A549 (cell line): ENCODE results near the gene ARVCF. TPM values are rescaled to one million over a fixed set of nuclear protein-coding genes. Genes with fewer than 3 reads are reported as not detected.
"Not testable (repeated sequence)": the region's sequence is repeated elsewhere in the genome, so short reads cannot be mapped to it uniquely, and the experiment has no call there.

Experiments
- ATAC-seq, 2 experiments: fragments of 200-7000 bp in 1 of 2; fragments of >200 bp in 1 of 2; cut with Nextera tagmentation in 1 of 2; cut with Tn5 transposase in 1 of 2; 3 replicates each; pipeline versions ENCODE4 v1.8.0 to v1.9.1; 2018 to 2020; ENCODE audit warnings: mild to moderate bottlenecking in 1 of 2, moderate library complexity in 1 of 2
- CTCF ChIA-PET: fragments of 300-600 bp; sonication (Branson Sonifier 250); formaldehyde crosslinking; extraction: SDS; loops from one replicate; lab custom pipeline; 2021; ENCODE audit warnings: antibody characterized with exemption, inconsistent platforms; lab: Yijun Ruan, JAX
- POLR2A ChIA-PET: fragments of 350-600 bp; formaldehyde crosslinking; extraction: SDS; loops from one replicate; lab custom pipeline; 2021; ENCODE audit warnings: antibody characterized with exemption, inconsistent platforms; lab: Yijun Ruan, JAX
- DNase-seq, 2 experiments: peaks; one replicate each; pipeline versions ENCODE4 v3.0.0 to v3.0.0-alpha.2; 2011 to 2016; ENCODE audit warnings: low read depth in 1 of 2, low spot score in 1 of 2
- FAIRE-seq: peaks from 2 replicates; lab custom pipeline; 2011; peaks lifted over from hg19 to GRCh38; lab: Jason Lieb, UNC
- H3K27ac ChIP-seq, 2 experiments: fragments of >200 bp; sonication (Bioruptor Twin); formaldehyde crosslinking; 3 replicates each; pipeline ENCODE4 v1.5.1; 2016 to 2017
- H3K4me1 ChIP-seq: fragments of >200 bp; sonication (Bioruptor Twin); formaldehyde crosslinking; 3 replicates; pipeline ENCODE4 v1.6.1; 2016
- H3K4me2 ChIP-seq: fragments of >200 bp; sonication (Bioruptor Twin); formaldehyde crosslinking; 3 replicates; pipeline ENCODE4 v1.6.1; 2016
- H3K4me3 ChIP-seq: fragments of >200 bp; sonication (Bioruptor Twin); formaldehyde crosslinking; 3 replicates; pipeline ENCODE4 v1.5.1; 2016
- H3K9me3 ChIP-seq: fragments of >200 bp; sonication (Bioruptor Twin); formaldehyde crosslinking; 3 replicates; pipeline ENCODE4 v1.6.1; 2016
- CBX2 ChIP-seq: fragments of 200-600 bp; sonication (generic); IDR thresholded peaks from 2 replicates; pipeline ENCODE4 v1.6.1; 2016; ENCODE audit warnings: low read depth, mild to moderate bottlenecking, borderline replicate concordance
- CEBPB ChIP-seq, 2 experiments: fragments of >200 bp in 1 of 2; sonication (Bioruptor Twin) in 1 of 2; formaldehyde crosslinking in 1 of 2; IDR thresholded peaks; 2 replicates each; pipeline ENCODE4 v1.6.1; 2012 to 2016
- CHD4 ChIP-seq: fragments of 200-600 bp; sonication (generic); IDR thresholded peaks from 2 replicates; pipeline ENCODE4 v1.6.1; 2016; ENCODE audit warnings: antibody characterized with exemption, mild to moderate bottlenecking, borderline replicate concordance
- CTCF ChIP-seq: fragments of >200 bp; sonication (Bioruptor Twin); formaldehyde crosslinking; IDR thresholded peaks from 3 replicates; pipeline ENCODE4 v1.5.1; 2016
- EHMT2 ChIP-seq: fragments of 200-600 bp; sonication (generic); IDR thresholded peaks from 2 replicates; pipeline ENCODE4 v1.6.1; 2016; ENCODE audit warnings: antibody characterized with exemption, low read depth, mild to moderate bottlenecking, moderate library complexity
- ESRRA ChIP-seq: fragments of 150-350 bp; IDR thresholded peaks from 2 replicates; pipeline ENCODE4 v1.6.1; 2014; ENCODE audit warnings: mild to moderate bottlenecking, low read length, borderline replicate concordance
- FOSB ChIP-seq: fragments of 250-450 bp; sonication (Bioruptor Pico); IDR thresholded peaks from 2 replicates; pipeline ENCODE4 v1.5.0; 2020; ENCODE audit warnings: mild to moderate bottlenecking, moderate library complexity
- GATA3 ChIP-seq: IDR thresholded peaks from 2 replicates; pipeline ENCODE4 v1.6.1; 2012; ENCODE audit warnings: borderline replicate concordance
- HDAC2 ChIP-seq: fragments of 200-600 bp; sonication (generic); IDR thresholded peaks from 2 replicates; pipeline ENCODE4 v1.6.1; 2016
- HOXA7 ChIP-seq: fragments of 250-450 bp; sonication (Bioruptor Pico); IDR thresholded peaks from 2 replicates; pipeline ENCODE4 v1.5.0; 2020; ENCODE audit warnings: mild to moderate bottlenecking, moderate library complexity
- HOXB13 ChIP-seq: fragments of 250-450 bp; sonication (Bioruptor Pico); IDR thresholded peaks from 2 replicates; pipeline ENCODE4 v1.5.0; 2020; ENCODE audit warnings: low read depth, mild to moderate bottlenecking, moderate library complexity
- KDM5A ChIP-seq: fragments of 200-600 bp; sonication (generic); IDR thresholded peaks from 2 replicates; pipeline ENCODE4 v1.6.1; 2016; ENCODE audit warnings: antibody characterized with exemption, mild to moderate bottlenecking
- RNF2 ChIP-seq: fragments of 200-600 bp; sonication (generic); IDR thresholded peaks from 2 replicates; pipeline ENCODE4 v1.6.1; 2016; ENCODE audit warnings: low read depth, mild to moderate bottlenecking, antibody characterized with exemption, moderate library complexity, borderline replicate concordance
- SMC3 ChIP-seq: fragments of >200 bp; sonication (Bioruptor Twin); formaldehyde crosslinking; IDR thresholded peaks from 3 replicates; pipeline ENCODE4 v1.6.1; 2018; ENCODE audit warnings: inconsistent platforms
- TP53 ChIP-seq: fragments of 250-450 bp; sonication (Bioruptor Pico); IDR thresholded peaks from 2 replicates; pipeline ENCODE4 v1.5.0; 2021; ENCODE audit warnings: mild to moderate bottlenecking, moderate library complexity
- WGBS: methylation state at CpG from one replicate; pipeline ENCODE4 v1.1.6; 2017; ENCODE audit errors: missing lambda C conversion rate; 5-methylcytosine and 5-hydroxymethylcytosine counted together
- polyA plus RNA-seq, 4 experiments: library from polyadenylated mRNA; depleted of rRNA in 3 of 4; stranded (reverse); fragments of >200 nt; fragmentation: RNase III in 1 of 4; extraction: RNeasy Plus Mini Kit Qiagen cat#74134 plus additional on column Dnase treatment in 1 of 4; gene quantifications; 2 replicates in 3 of 4; 3 replicates in 1 of 4; pipeline ENCODE4 v1.2.3, GENCODE V29; 2011 to 2017
- TF ChIP-seq, protein P1 (sequence below): IDR thresholded peaks from 2 replicates; pipeline ENCODE4 v1.6.1; 2012

ARVCF gene
- polyA plus RNA-seq, 2 of the 4 experiments (the other 2 are of a cell fraction): 0.81 to 2.1 TPM

- CTCF ChIA-PET: interaction anchor here (0.7 to 1.2 kb wide), 4 partner anchors 16 to 207 kb away, joined by 3 to 5 read pairs (median 4); no protein-coding TSS in a partner anchor
Measured at GRCh38 chr22:19937616-19938473, 78.8 kb downstream of the ARVCF start.

DNA sequence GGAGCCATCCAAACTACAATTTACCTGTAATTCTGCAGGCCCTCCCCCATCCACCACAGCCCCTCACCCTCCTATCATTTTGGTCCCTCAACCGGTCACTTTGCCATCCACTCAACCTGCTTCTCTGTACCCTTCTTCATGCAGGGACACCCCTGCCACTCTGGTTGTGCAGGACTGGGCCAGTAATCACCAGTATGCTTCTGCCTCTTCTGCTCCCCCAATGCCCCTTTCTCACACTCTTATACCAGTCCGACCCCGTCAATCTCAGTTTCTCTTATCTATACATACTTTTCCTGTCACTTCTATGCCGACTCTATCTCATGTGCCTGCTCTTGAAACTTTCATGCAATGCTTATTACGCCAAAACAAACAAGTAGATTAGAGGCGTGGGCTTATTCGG is 80.1 kb downstream of the ARVCF start:
- H3K4me3 ChIP-seq: no peak overlapping the region
- no peaks in the 10 kb centered on the region for H3K9me3 ChIP-seq
- no peak for DNase-seq
- no peak overlapping the region for H3K27ac ChIP-seq
- CTCF ChIA-PET: interaction anchor here (1.0 to 1.2 kb wide), 3 partner anchors 11 to 206 kb away, joined by 3 to 5 read pairs (median 4); no protein-coding TSS in a partner anchor
- WGBS: 93% methylated on average over 7 of the region's 7 CpGs
- no peak overlapping the region for H3K4me2 ChIP-seq
- POLR2A ChIA-PET: no interaction called here
- FAIRE-seq: no peak
- no peak for ATAC-seq
- peaks cover 7% of the 10 kb centered on the region for H3K4me1 ChIP-seq
- TF ChIP-seq CHD4 (no peak), HOXA7 (CRISPR knock-in tag) (no peak), CBX2 (no peak), GATA3 (no peak), FOSB (CRISPR knock-in tag) (no peak), HDAC2 (no peak), CEBPB (IDR thresholded peaks at IDR 0.05) (no peak), ESRRA (no peak), RNF2 (no peak), TP53 (CRISPR knock-in tag) (no peak), SMC3 (no peak), CTCF (no peak), EHMT2 (no peak), HOXB13 (CRISPR knock-in tag) (no peak)
- TF ChIP-seq, protein P1, sequence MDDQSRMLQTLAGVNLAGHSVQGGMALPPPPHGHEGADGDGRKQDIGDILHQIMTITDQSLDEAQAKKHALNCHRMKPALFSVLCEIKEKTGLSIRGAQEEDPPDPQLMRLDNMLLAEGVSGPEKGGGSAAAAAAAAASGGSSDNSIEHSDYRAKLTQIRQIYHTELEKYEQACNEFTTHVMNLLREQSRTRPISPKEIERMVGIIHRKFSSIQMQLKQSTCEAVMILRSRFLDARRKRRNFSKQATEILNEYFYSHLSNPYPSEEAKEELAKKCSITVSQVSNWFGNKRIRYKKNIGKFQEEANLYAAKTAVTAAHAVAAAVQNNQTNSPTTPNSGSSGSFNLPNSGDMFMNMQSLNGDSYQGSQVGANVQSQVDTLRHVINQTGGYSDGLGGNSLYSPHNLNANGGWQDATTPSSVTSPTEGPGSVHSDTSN: no peak
- TF ChIP-seq, all 56 proteins: peak for 0

More at GRCh38 chr22:19937616-19938473, 78.8 kb downstream of the ARVCF start:
- WGBS: 94% methylated on average over 16 of the region's 16 CpGs
- ATAC-seq: no peak
- no peak for DNase-seq
- H3K27ac ChIP-seq: no peak overlapping the region
- H3K4me3 ChIP-seq: no peak overlapping the region
- no peak overlapping the region for H3K4me2 ChIP-seq
- peaks cover 8% of the 10 kb centered on the region for H3K4me1 ChIP-seq
- H3K9me3 ChIP-seq: no peaks in the 10 kb centered on the region
- POLR2A ChIA-PET: no interaction called here
- FAIRE-seq: no peak
- TF ChIP-seq KDM5A: no peak
- no peak for TF ChIP-seq CHD4

- H3K4me1 ChIP-seq, POLR2A ChIA-PET, FAIRE-seq, H3K4me2 ChIP-seq, H3K27ac ChIP-seq, H3K9me3 ChIP-seq, DNase-seq, H3K4me3 ChIP-seq, ATAC-seq: not testable (repeated sequence)
- 92% methylated on average over 11 of the region's 11 CpGs for WGBS
- CTCF ChIA-PET: interaction anchor here (1.1 kb wide), 1 partner anchor 13 kb away, joined by 4 read pairs; no protein-coding TSS in a partner anchor
Measured at GRCh38 chr22:19935123-19935718, 81.4 kb downstream of the ARVCF start.
